ENCODE data around the gene TCOF1. TPM values are rescaled to one million over a fixed set of nuclear protein-coding genes. Genes with fewer than 3 reads are reported as not detected.

Gene TCOF1
- total RNA-seq, 2 experiments from 2014 or later, result 61.3 to 108 TPM

DNA sequence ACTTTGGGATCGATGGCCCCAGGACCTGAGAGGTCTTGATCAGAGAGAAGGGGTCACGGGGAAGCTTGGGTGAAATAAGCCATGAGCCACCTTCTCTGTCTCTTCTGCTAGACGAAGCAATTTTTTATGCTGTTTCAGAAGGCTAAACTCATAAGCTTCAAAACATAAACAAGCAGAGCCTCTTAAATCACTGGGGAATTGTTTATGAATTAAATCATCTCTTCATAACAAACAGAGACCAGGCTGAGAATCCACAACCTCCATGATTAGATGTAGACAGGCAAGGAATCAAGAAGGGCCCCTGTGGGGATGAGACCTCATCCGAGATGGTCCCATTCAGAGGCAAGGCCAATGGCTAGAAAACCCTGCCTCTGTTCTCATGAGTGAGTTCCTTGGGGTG, 21.7 kb upstream of the TCOF1 start:
- no peak overlapping the region for H3K4me3 ChIP-seq (ENCODE audit: low read depth, low read length, poor library complexity, severe bottlenecking)
- no peaks in the 10 kb centered on the region for H4K20me1 ChIP-seq (ENCODE audit: insufficient read depth, low read length)
- no peaks in the 10 kb centered on the region for H3K9me3 ChIP-seq (ENCODE audit: low read length)
- ChIA-PET CTCF (ENCODE audit: unreplicated experiment) (no interaction called here), POLR2A (interaction anchor here (1.3 kb wide), 1 partner anchor 16 kb away, joined by 3 read pairs; no protein-coding TSS in a partner anchor)
- no peak overlapping the region for H2AFZ ChIP-seq (ENCODE audit: low read length)
- TF ChIP-seq, protein P1, sequence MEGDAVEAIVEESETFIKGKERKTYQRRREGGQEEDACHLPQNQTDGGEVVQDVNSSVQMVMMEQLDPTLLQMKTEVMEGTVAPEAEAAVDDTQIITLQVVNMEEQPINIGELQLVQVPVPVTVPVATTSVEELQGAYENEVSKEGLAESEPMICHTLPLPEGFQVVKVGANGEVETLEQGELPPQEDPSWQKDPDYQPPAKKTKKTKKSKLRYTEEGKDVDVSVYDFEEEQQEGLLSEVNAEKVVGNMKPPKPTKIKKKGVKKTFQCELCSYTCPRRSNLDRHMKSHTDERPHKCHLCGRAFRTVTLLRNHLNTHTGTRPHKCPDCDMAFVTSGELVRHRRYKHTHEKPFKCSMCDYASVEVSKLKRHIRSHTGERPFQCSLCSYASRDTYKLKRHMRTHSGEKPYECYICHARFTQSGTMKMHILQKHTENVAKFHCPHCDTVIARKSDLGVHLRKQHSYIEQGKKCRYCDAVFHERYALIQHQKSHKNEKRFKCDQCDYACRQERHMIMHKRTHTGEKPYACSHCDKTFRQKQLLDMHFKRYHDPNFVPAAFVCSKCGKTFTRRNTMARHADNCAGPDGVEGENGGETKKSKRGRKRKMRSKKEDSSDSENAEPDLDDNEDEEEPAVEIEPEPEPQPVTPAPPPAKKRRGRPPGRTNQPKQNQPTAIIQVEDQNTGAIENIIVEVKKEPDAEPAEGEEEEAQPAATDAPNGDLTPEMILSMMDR (conservative IDR thresholded peaks at IDR 0.05; ENCODE audit: low read length), result no peak
- TF ChIP-seq EZH2phosphoT487 (IDR thresholded peaks at IDR 0.05; ENCODE audit: borderline replicate concordance, low read depth, low read length), result no peak
- H3K79me2 ChIP-seq (ENCODE audit: insufficient read depth, low read depth, low read length), result no peaks in the 10 kb centered on the region
- no peak overlapping the region for H3K4me2 ChIP-seq (ENCODE audit: low read length)
- no peak overlapping the region for H3K27ac ChIP-seq (ENCODE audit: low read depth, low read length, poor library complexity, severe bottlenecking)
- H3K9me2 ChIP-seq (ENCODE audit: insufficient read depth, low read length), result no peaks in the 10 kb centered on the region
- BruUV-seq (replicated peaks), result no TSS peak
- H3K36me3 ChIP-seq (ENCODE audit: insufficient read depth, low read length), result no peaks in the 10 kb centered on the region
- intact Hi-C loops (cut with micrococcal nuclease; ENCODE audit: unreplicated experiment), result no loop called here
- DNase-seq (ENCODE audit: low spot score), result no peak
- H3K4me1 ChIP-seq (ENCODE audit: insufficient read depth, low read length, poor library complexity, severe bottlenecking), result peaks cover 7% of the 10 kb centered on the region

DNA sequence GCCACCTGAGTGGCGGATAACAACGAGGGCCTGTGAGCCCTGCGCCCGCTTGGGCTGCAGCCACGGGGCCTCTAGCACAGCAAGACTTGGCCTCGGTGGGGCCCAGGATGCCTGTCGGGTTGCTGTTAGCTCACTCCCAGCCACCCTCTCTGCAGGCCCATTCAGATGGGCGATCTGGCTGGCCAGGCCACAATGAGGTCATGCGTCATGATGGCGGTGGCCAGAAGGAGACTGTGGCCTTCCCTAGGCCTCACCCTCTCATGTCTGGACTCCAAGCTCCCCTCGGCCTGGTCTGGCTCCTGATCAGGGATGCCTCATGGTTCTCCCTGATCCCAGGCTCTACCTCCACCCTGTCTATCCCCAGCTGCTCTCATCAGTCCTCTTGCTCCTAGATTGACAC, 19.0 kb upstream of the TCOF1 start:
- H3K9me2 ChIP-seq (ENCODE audit: insufficient read depth, low read length), result no peaks in the 10 kb centered on the region
- CTCF ChIA-PET (ENCODE audit: unreplicated experiment), result no interaction called here
- H3K4me3 ChIP-seq (ENCODE audit: low read depth, low read length, poor library complexity, severe bottlenecking), result no peak overlapping the region
- no peak for DNase-seq (ENCODE audit: low spot score)
- H3K36me3 ChIP-seq (ENCODE audit: insufficient read depth, low read length), result no peaks in the 10 kb centered on the region
- H3K4me2 ChIP-seq (ENCODE audit: low read length), result no peak overlapping the region
- H2AFZ ChIP-seq (ENCODE audit: low read length), result no peak overlapping the region
- H3K79me2 ChIP-seq (ENCODE audit: insufficient read depth, low read depth, low read length), result no peaks in the 10 kb centered on the region
- H3K4me1 ChIP-seq (ENCODE audit: insufficient read depth, low read length, poor library complexity, severe bottlenecking), result peaks cover 7% of the 10 kb centered on the region
- H3K9me3 ChIP-seq (ENCODE audit: low read length), result no peaks in the 10 kb centered on the region
- intact Hi-C loops (cut with micrococcal nuclease; ENCODE audit: unreplicated experiment), result no loop called here
- no peak overlapping the region for H3K27ac ChIP-seq (ENCODE audit: low read depth, low read length, poor library complexity, severe bottlenecking)
- H4K20me1 ChIP-seq (ENCODE audit: insufficient read depth, low read length), result no peaks in the 10 kb centered on the region
- POLR2A ChIA-PET, result interaction anchor here (0.5 to 1.2 kb wide), 2 partner anchors 13 to 356 kb away, joined by 3 read pairs; no protein-coding TSS in a partner anchor
- no peak for TF ChIP-seq EZH2phosphoT487 (IDR thresholded peaks at IDR 0.05; ENCODE audit: borderline replicate concordance, low read depth, low read length)
- TF ChIP-seq, protein P1 (conservative IDR thresholded peaks at IDR 0.05; ENCODE audit: low read length), result no peak
- no TSS peak for BruUV-seq (replicated peaks)

DNA sequence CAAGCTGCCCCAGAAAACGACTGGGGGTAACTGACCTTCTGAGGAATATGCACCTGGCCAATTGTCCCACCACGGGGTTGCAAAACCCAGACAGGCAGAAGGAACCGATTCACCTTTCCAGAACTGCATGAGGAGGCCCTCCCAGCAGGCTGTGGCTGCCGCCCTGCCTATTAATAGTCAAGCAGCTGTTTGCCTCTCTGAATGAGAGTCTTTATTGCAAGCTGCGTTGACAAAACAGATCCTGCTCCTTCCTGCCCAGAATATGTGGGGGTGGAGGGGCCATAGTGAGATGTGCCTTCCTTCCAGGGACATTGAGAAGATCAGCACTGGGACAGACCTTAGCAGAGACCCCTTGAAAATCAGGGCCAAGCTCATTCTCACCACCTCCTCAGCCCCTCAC, 18.3 kb upstream of the TCOF1 start:
- H4K20me1 ChIP-seq (ENCODE audit: insufficient read depth, low read length), result no peaks in the 10 kb centered on the region
- intact Hi-C loops (cut with micrococcal nuclease; ENCODE audit: unreplicated experiment), result no loop called here
- POLR2A ChIA-PET, result interaction anchor here (1.2 kb wide), 1 partner anchor 12 kb away, joined by 3 read pairs; no protein-coding TSS in a partner anchor
- no peaks in the 10 kb centered on the region for H3K79me2 ChIP-seq (ENCODE audit: insufficient read depth, low read depth, low read length)
- H3K36me3 ChIP-seq (ENCODE audit: insufficient read depth, low read length), result no peaks in the 10 kb centered on the region
- no peak overlapping the region for H2AFZ ChIP-seq (ENCODE audit: low read length)
- TF ChIP-seq, protein P1 (conservative IDR thresholded peaks at IDR 0.05; ENCODE audit: low read length), result no peak
- TF ChIP-seq EZH2phosphoT487 (IDR thresholded peaks at IDR 0.05; ENCODE audit: borderline replicate concordance, low read depth, low read length), result no peak
- no peak overlapping the region for H3K4me2 ChIP-seq (ENCODE audit: low read length)
- no peaks in the 10 kb centered on the region for H3K9me2 ChIP-seq (ENCODE audit: insufficient read depth, low read length)
- no peak overlapping the region for H3K27ac ChIP-seq (ENCODE audit: low read depth, low read length, poor library complexity, severe bottlenecking)
- BruUV-seq (replicated peaks), result no TSS peak
- CTCF ChIA-PET (ENCODE audit: unreplicated experiment), result no interaction called here
- no peaks in the 10 kb centered on the region for H3K9me3 ChIP-seq (ENCODE audit: low read length)
- H3K4me3 ChIP-seq (ENCODE audit: low read depth, low read length, poor library complexity, severe bottlenecking), result no peak overlapping the region
- peaks cover 7% of the 10 kb centered on the region for H3K4me1 ChIP-seq (ENCODE audit: insufficient read depth, low read length, poor library complexity, severe bottlenecking)
- DNase-seq (ENCODE audit: low spot score), result peak; percentile 5
